ENCODE data around the gene ATP2A3. TPM values are rescaled to one million over a fixed set of nuclear protein-coding genes. Genes with fewer than 3 reads are reported as not detected.

Gene ATP2A3
- total RNA-seq, 1 donor from 2014 or later: 20.9 TPM

Other genes with a start within 250 kb of the ATP2A3 start
- gene HASPIN, start 240.5 kb downstream of the ATP2A3 start, total RNA-seq (ENCODE audit: insufficient read depth, low replicate concordance): 0.48 TPM
- 0.48 TPM for gene ITGAE, start 163.2 kb downstream of the ATP2A3 start, total RNA-seq (ENCODE audit: insufficient read depth, low replicate concordance)
- gene NCBP3, start 118.2 kb downstream of the ATP2A3 start, total RNA-seq (ENCODE audit: insufficient read depth, low replicate concordance): 20.7 TPM
- gene CAMKK1, start 71.4 kb downstream of the ATP2A3 start, total RNA-seq (ENCODE audit: insufficient read depth, low replicate concordance): 19.3 TPM
- 44.5 TPM for gene P2RX1, start 48.0 kb downstream of the ATP2A3 start, total RNA-seq (ENCODE audit: insufficient read depth, low replicate concordance)
- 29.4 TPM for gene ZZEF1, start 178.6 kb upstream of the ATP2A3 start, total RNA-seq (ENCODE audit: insufficient read depth, low replicate concordance)
- gene CYB5D2, start 178.8 kb upstream of the ATP2A3 start, total RNA-seq (ENCODE audit: insufficient read depth, low replicate concordance): 21.2 TPM

All from umbilical cord (tissue), 1 donor.